Measurements from ENCODE around the gene SNX24.
"Not testable (repeated sequence)": the region's sequence is repeated elsewhere in the genome, so short reads cannot be mapped to it uniquely, and the experiment has no call there.

SNX24 gene

DNA sequence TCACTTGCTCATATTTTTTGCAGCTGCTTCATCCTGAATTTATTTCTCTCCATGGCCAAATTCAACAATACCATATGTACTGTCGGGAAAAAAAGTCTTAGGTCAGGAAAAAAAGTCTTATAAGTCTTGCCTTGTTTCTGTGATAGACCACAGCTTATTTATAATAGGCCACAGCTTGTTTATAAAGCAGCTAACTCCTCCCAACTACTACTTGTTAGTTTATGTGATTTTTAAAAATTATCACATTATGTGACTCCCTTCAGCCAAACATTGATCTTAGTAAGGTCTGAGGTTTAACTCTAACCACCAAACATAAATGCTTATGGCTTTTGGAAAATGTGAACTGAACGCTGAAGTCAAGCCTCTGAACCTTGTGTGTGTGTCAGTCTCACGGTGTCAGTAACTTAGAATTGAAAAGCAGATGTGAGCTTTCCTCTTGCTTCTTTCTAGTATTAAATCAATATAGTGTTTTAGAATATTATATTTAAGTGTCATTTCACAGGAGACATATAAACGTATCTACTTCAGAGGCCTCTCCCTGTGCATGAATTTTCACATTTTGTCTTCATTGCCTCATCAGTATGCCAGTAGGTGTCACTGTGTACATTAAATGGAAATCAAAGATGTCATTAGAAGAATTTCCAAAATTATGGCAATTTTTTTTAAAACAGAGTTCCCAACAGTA, 51.3 kb downstream of the SNX24 start:
- Histone ChIP-seq H3K9ac (no peak overlapping the region), H3K36me3 (peaks cover 0 to 17% (median 0%) of the 10 kb centered on the region in 11 experiments; a peak in 3 of 22 replicates), H3K4me1 (peaks cover 0 to 9% (median under 1%) of the 10 kb centered on the region in 10 experiments; a peak in 9 of 20 replicates), H3K4me3 (no peak overlapping the region), H3K27me3 (no peaks in the 10 kb centered on the region), H3K4me2 (no peak overlapping the region), H4K20me1 (peaks cover 0 to 87% (median 0%) of the 10 kb centered on the region in 11 experiments; a peak in 5 of 22 replicates), H3K9me3 (replicated peaks in 1 of 11) (no peaks in the 10 kb centered on the region), H3K27ac (no peak overlapping the region)
- TF ChIP-seq Cebpa-rat (IDR thresholded peaks at IDR 0.05) = no peak

DNA sequence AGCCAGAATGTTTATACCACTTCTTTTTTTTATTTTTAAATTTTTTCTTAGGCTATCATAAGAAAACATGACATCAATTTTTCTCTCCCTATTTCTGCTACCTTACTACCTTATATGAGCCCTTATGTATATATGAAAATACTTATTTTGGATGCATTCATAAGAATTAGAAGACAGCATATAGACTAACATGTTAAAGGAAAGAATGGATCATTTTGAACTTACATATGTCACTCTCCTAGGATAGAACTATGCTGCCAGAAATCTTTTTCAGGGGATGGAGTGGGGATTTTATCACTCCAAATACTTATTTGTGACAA, 51.8 kb downstream of the SNX24 start:
- Histone ChIP-seq H3K9ac (no peak overlapping the region), H3K27ac (no peak overlapping the region), H3K4me2 (no peak overlapping the region), H3K9me3 (replicated peaks in 1 of 11) (no peaks in the 10 kb centered on the region), H3K4me1 (peaks cover 3 to 9% (median 5%) of the 10 kb centered on the region in 10 experiments), H3K36me3 (peaks cover 0 to 17% (median 0%) of the 10 kb centered on the region in 11 experiments; a peak in 4 of 22 replicates), H3K4me3 (no peak overlapping the region), H4K20me1 (peaks cover 0 to 87% (median 0%) of the 10 kb centered on the region in 11 experiments; a peak in 5 of 22 replicates), H3K27me3 (no peaks in the 10 kb centered on the region)
- TF ChIP-seq Cebpa-rat (IDR thresholded peaks at IDR 0.05) = no peak

DNA sequence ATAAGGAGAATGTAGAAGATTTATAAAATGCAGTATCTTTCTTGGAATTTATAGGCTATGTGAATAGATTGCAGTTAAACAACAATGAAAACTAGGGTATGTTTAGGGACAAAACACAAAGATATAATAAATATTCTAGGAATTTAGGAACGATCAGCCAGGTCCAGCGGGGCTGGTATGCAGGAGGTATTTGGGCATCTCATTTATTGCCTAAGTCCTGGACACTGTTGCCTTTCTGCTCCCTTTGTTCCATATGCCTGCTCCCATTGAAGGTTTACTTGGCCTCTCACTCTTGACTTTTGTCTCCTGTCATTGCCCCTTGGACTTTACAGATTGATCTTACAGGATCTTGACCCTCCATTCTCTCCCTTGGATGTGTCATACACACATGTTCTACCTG, 55.9 kb downstream of the SNX24 start:
- Histone ChIP-seq H3K4me1 (peaks cover 8 to 13% (median 9%) of the 10 kb centered on the region in 10 experiments; a peak in 19 of 20 replicates), H3K36me3 (peaks cover 0 to 21% (median 0%) of the 10 kb centered on the region in 11 experiments; a peak in 2 of 22 replicates), H3K4me2 (peak overlapping the region in 2 of 11 experiments; percentile 3 to 13; a peak in 2 of 22 replicates), H3K4me3 (no peak overlapping the region), H3K27ac (no peak overlapping the region), H3K9ac (no peak overlapping the region), H3K27me3 (no peaks in the 10 kb centered on the region), H3K9me3 (replicated peaks in 1 of 11) (no peaks in the 10 kb centered on the region), H4K20me1 (peaks cover 0 to 95% (median 0%) of the 10 kb centered on the region in 11 experiments; a peak in 5 of 22 replicates)
- TF ChIP-seq Cebpa-rat (IDR thresholded peaks at IDR 0.05) = no peak

- no peaks in the 10 kb centered on the region for H3K9me3 ChIP-seq (replicated peaks in 1 of 11)
- H3K27ac ChIP-seq = no peak overlapping the region
- H3K4me1 ChIP-seq = peaks cover 8 to 13% (median 9%) of the 10 kb centered on the region in 10 experiments; a peak in 19 of 20 replicates
- no peak overlapping the region for H3K9ac ChIP-seq
- H3K4me3 ChIP-seq = no peak overlapping the region
- no peaks in the 10 kb centered on the region for H3K27me3 ChIP-seq
- peaks cover 0 to 94% (median 0%) of the 10 kb centered on the region in 11 experiments; a peak in 5 of 22 replicates for H4K20me1 ChIP-seq
- peaks cover 0 to 21% (median 0%) of the 10 kb centered on the region in 11 experiments; a peak in 2 of 22 replicates for H3K36me3 ChIP-seq
- H3K4me2 ChIP-seq = peak overlapping the region; percentile 3 to 55 (median 25); a peak in 15 of 22 replicates
- TF ChIP-seq Cebpa-rat (IDR thresholded peaks at IDR 0.05) = no peak
These were observed 56.9 kb downstream of the SNX24 start for GRCh38 chr5:122902263-122902662.

DNA sequence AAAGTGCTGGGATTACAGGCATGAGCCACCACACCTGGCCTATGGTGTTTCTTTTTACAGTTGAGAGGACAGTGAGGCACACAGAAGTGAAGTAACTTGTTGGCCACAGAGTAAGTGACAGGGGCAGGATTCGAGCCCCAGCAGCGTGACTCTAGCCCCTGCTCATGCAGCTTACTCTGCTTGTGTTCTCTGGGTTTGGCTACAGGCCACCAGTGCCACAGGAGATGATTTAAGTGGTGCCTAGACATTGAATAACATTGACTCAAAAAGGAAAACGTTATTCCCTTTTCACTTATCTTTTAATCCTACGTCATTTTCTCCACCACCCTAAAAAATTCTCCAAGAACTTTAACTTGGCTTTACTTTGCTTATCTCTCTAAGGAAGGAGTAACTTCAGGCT, 61.4 kb downstream of the SNX24 start:
- Histone ChIP-seq H3K4me3 (no peak overlapping the region), H3K4me1 (peaks cover 7 to 9% (median 8%) of the 10 kb centered on the region in 10 experiments; a peak in 19 of 20 replicates), H3K9me3 (replicated peaks in 1 of 11) (no peaks in the 10 kb centered on the region), H3K9ac (no peak overlapping the region), H4K20me1 (peaks cover 0 to 83% (median 0%) of the 10 kb centered on the region in 11 experiments; a peak in 5 of 22 replicates), H3K27ac (no peak overlapping the region), H3K36me3 (peaks cover 0 to 21% (median 0%) of the 10 kb centered on the region in 11 experiments; a peak in 2 of 22 replicates), H3K27me3 (no peaks in the 10 kb centered on the region), H3K4me2 (no peak overlapping the region)
- TF ChIP-seq Cebpa-rat (IDR thresholded peaks at IDR 0.05) = no peak

GRCh38 chr5:122907276-122907675, 61.9 kb downstream of the SNX24 start:
- no peak for TF ChIP-seq Cebpa-rat (IDR thresholded peaks at IDR 0.05)
- H4K20me1 ChIP-seq = peaks cover 0 to 78% (median 0%) of the 10 kb centered on the region in 11 experiments; a peak in 5 of 22 replicates
- no peak overlapping the region for H3K4me2 ChIP-seq
- H3K9ac ChIP-seq = no peak overlapping the region
- no peaks in the 10 kb centered on the region for H3K27me3 ChIP-seq
- no peak overlapping the region for H3K27ac ChIP-seq
- no peak overlapping the region for H3K4me3 ChIP-seq
- peaks cover 0 to 21% (median 0%) of the 10 kb centered on the region in 11 experiments; a peak in 2 of 22 replicates for H3K36me3 ChIP-seq
- peaks cover 2 to 4% (median 3%) of the 10 kb centered on the region in 10 experiments; a peak in 19 of 20 replicates for H3K4me1 ChIP-seq
- no peaks in the 10 kb centered on the region for H3K9me3 ChIP-seq (replicated peaks in 1 of 11)

DNA sequence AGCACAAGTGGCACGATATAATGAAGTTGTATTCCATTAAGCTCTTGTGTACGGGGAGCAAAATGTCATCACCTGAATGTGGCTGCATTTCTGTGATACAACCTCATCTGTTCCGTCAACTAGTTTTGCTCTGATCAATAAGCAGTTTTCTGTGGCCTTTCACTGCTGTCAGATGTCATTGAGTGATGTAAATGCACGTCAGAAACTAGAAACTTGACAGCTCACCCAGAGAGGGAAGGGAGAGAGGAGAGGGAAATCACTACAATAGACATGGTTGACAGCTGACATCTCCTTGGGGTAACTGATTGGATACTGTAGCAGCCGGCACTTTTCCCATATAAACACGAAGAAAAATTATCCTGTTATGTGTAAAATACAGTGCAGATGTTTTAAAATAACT, 62.7 kb downstream of the SNX24 start:
- Histone ChIP-seq H3K4me2 (no peak overlapping the region), H3K27me3 (no peaks in the 10 kb centered on the region), H3K27ac (no peak overlapping the region), H3K4me3 (no peak overlapping the region), H3K36me3 (0 out of 22 replicates have a peak, but pooled peaks cover 0 to 13% (median 0%) of the 10 kb centered on the region in 11 experiments), H3K4me1 (no peaks in the 10 kb centered on the region), H3K9me3 (replicated peaks in 1 of 11) (peaks cover 0 to 1% (median 0%) of the 10 kb centered on the region in 11 experiments; a peak in 3 of 22 replicates), H4K20me1 (peaks cover 0 to 70% (median 0%) of the 10 kb centered on the region in 11 experiments; a peak in 5 of 22 replicates), H3K9ac (no peak overlapping the region)
- TF ChIP-seq Cebpa-rat (IDR thresholded peaks at IDR 0.05) = no peak

DNA sequence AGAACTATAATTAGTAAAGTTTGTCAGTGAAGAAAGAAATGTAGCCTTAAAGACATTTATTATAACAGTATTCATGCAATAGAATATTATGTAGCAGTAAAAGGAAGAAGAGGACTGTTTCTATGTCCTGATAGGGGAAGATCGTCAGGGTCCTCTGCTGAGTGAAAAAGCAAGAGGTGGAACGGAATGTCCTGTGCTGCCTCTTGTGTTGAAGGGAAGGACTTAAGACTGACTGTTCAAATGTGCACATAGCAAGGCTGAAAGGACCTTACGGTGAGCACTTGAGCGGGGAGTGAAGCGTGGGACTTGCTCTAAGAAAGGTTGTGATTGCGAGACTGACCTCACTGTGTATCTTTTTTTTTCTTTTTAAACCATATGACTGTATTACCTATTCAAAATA, 63.2 kb downstream of the SNX24 start:
- no peak for TF ChIP-seq Cebpa-rat (IDR thresholded peaks at IDR 0.05)
- Histone ChIP-seq H3K27me3 (no peaks in the 10 kb centered on the region), H3K36me3 (0 out of 22 replicates have a peak, but pooled peaks cover 0 to 12% (median 0%) of the 10 kb centered on the region in 11 experiments), H3K4me2 (no peak overlapping the region), H4K20me1 (peaks cover 0 to 64% (median 0%) of the 10 kb centered on the region in 11 experiments; a peak in 5 of 22 replicates), H3K27ac (no peak overlapping the region), H3K9me3 (replicated peaks in 1 of 11) (peaks cover 0 to 7% (median 4%) of the 10 kb centered on the region in 11 experiments; a peak in 15 of 22 replicates), H3K4me3 (no peak overlapping the region), H3K4me1 (no peaks in the 10 kb centered on the region), H3K9ac (no peak overlapping the region)

GRCh38 chr5:122909470-122910100, 64.2 kb downstream of the SNX24 start:
- H3K4me3 ChIP-seq = no peak overlapping the region
- H3K9me3 ChIP-seq (replicated peaks in 1 of 11) = peaks cover 0 to 11% (median 9%) of the 10 kb centered on the region in 11 experiments; a peak in 16 of 22 replicates
- no peaks in the 10 kb centered on the region for H3K27me3 ChIP-seq
- no peaks in the 10 kb centered on the region for H3K4me1 ChIP-seq
- TF ChIP-seq Cebpa-rat (IDR thresholded peaks at IDR 0.05) = no peak
- no peak overlapping the region for H3K9ac ChIP-seq
- 0 out of 22 replicates have a peak, but pooled peaks cover 0 to 12% (median 0%) of the 10 kb centered on the region in 11 experiments for H3K36me3 ChIP-seq
- H3K4me2 ChIP-seq = no peak overlapping the region
- peaks cover 0 to 55% (median 0%) of the 10 kb centered on the region in 11 experiments; a peak in 5 of 22 replicates for H4K20me1 ChIP-seq
- no peak overlapping the region for H3K27ac ChIP-seq

DNA sequence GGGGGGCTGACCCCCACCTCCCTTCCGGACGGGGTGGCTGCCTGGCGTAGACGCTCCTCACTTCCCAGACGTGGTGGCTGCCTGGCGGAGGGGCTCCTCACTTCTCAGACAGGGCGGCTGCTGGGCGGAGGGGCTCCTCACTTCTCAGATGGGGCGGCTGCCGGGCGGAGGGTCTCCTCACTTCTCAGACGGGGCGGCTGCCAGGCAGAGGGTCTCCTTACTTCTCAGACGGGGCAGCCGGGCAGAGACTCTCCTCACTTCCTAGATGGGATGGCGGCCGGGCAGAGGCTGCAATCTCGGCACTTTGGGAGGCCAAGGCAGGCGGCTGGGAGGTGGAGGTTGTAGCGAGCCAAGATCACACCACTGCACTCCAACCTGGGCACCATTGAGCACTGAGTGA, 68.0 kb downstream of the SNX24 start:
- H3K27me3 ChIP-seq, H3K27ac ChIP-seq, H3K4me3 ChIP-seq, H3K9ac ChIP-seq, H3K4me2 ChIP-seq, H3K36me3 ChIP-seq: not testable (repeated sequence)
- Histone ChIP-seq H3K9me3 (replicated peaks in 1 of 11) (peaks cover 0 to 19% (median 9%) of the 10 kb centered on the region in 11 experiments; a peak in 16 of 22 replicates), H3K4me1 (peaks cover 0 to 13% (median 0%) of the 10 kb centered on the region in 10 experiments; a peak in 4 of 20 replicates), H4K20me1 (peaks cover 0 to 55% (median 0%) of the 10 kb centered on the region in 11 experiments; a peak in 6 of 22 replicates)
